ENCODE measurements around the gene CGB1.

GRCh38 chr19:48988860-48989259 lies 47.8 kb downstream of the CGB1 start:
- TF ChIP-seq CTCF (IDR thresholded peaks at IDR 0.05; ENCODE audit: borderline replicate concordance, extremely low read depth, low read length, poor library complexity, severe bottlenecking) (no peak), EZH2 (IDR thresholded peaks at IDR 0.05; ENCODE audit: borderline replicate concordance, low read depth, low read length, severe bottlenecking) (no peak)

All from DND-41 (cell line).